Activated T-helper 2 cell treated with anti-CD3 and anti-CD28 coated beads, Interferon-gamma antibody, Interleukin-2, Interleukin-4, amounts not matched to agents 10 μg/mL and 5 μg/mL and 100 μg/mL, durations not matched to agents 14 hours and 24 hours and 36 hours (primary cell): ENCODE results near the gene DGCR2. TPM values are rescaled to one million over a fixed set of nuclear protein-coding genes. Genes with fewer than 3 reads are reported as not detected.
"Not testable (repeated sequence)": the region's sequence is repeated elsewhere in the genome, so short reads cannot be mapped to it uniquely, and the experiment has no call there.

Source experiments
- DNase-seq: peaks from one replicate; pipeline ENCODE4 v3.0.0; 2021; ENCODE audit warnings: low spot score
- H3K27ac Mint-ChIP-seq: one replicate; pipeline ENCODE4 v1.8.0; 2021; ENCODE audit warnings: mixed read lengths
- H3K27me3 Mint-ChIP-seq: one replicate; pipeline ENCODE4 v1.8.0; 2021; ENCODE audit warnings: low read depth, mixed read lengths
- H3K36me3 Mint-ChIP-seq: one replicate; pipeline ENCODE4 v1.8.0; 2021; ENCODE audit warnings: low read depth, mixed read lengths
- H3K4me1 Mint-ChIP-seq: one replicate; pipeline ENCODE4 v1.8.0; 2021; ENCODE audit warnings: low read depth, mixed read lengths
- H3K4me3 Mint-ChIP-seq: one replicate; pipeline ENCODE4 v1.8.0; 2021; ENCODE audit warnings: low read depth, mild to moderate bottlenecking, moderate library complexity, mixed read lengths
- H3K9me3 Mint-ChIP-seq: one replicate; pipeline ENCODE4 v1.8.0; 2021; ENCODE audit warnings: mixed read lengths
- intact Hi-C: fragments of 100-400 bp; cut with micrococcal nuclease; formaldehyde crosslinking; loops from one replicate; pipeline ENCODE4 v1.15.1; 2023
- total RNA-seq: library from RNA; stranded (reverse); gene quantifications from 2 replicates; pipeline ENCODE4 v1.2.3, GENCODE V29; 2022

The DGCR2 gene
- total RNA-seq, 1 donor from 2014 or later, result 22.5 TPM

DNA sequence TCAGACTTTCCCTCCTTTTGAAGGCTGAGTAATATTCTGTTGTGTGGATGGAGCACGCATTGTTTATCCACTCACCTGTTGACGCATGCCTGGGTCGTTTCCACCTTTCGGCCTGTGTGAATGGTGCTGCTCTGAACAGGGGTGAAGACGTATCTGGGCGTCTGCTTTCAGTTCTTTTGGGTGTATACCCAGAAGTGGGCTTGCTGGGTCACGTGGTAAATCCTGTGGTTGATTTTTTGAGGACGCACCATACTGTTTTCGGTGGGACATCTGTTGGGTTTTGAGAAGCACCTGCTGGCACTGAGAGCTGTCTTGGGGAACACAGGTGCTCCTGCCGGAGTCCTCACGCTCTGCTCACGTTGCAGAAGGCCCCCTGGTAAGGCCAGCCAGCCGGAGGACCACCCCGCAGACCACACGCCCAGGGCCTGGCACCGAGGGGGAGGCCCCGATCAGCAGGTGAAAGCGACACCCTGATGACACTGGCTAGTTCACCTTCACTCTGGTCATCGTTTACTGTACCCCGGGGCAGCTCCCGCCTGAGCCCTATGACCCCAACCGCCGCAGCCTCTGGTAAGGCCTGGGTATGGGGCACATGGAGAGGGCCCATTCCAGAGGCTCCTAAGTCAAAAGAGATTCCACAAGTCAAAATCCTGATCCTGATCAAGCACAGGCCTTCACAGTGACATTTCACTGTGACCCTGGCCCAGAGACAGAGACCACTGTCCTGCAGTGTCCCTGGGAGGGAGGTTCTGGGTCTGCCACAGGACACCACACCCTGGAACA is 131.7 kb downstream of the DGCR2 start:
- DNase-seq, result no peak
- Mint-ChIP-seq H3K4me1 (no peaks in the 10 kb centered on the region), H3K27me3 (no peaks in the 10 kb centered on the region), H3K27ac (no peak overlapping the region), H3K9me3 (no peaks in the 10 kb centered on the region), H3K36me3 (no peaks in the 10 kb centered on the region), H3K4me3 (no peak overlapping the region)
- intact Hi-C loops, result no loop called here

- DNase-seq, result no peak
- H3K4me3 Mint-ChIP-seq, result no peak overlapping the region
- intact Hi-C loops, result no loop called here
- H3K27me3 Mint-ChIP-seq, result no peaks in the 10 kb centered on the region
- no peaks in the 10 kb centered on the region for H3K36me3 Mint-ChIP-seq
- no peak overlapping the region for H3K27ac Mint-ChIP-seq
- H3K4me1 Mint-ChIP-seq, result no peaks in the 10 kb centered on the region
- no peaks in the 10 kb centered on the region for H3K9me3 Mint-ChIP-seq
Measured at GRCh38 chr22:18988958-18989357, 133.3 kb downstream of the DGCR2 start.

DNA sequence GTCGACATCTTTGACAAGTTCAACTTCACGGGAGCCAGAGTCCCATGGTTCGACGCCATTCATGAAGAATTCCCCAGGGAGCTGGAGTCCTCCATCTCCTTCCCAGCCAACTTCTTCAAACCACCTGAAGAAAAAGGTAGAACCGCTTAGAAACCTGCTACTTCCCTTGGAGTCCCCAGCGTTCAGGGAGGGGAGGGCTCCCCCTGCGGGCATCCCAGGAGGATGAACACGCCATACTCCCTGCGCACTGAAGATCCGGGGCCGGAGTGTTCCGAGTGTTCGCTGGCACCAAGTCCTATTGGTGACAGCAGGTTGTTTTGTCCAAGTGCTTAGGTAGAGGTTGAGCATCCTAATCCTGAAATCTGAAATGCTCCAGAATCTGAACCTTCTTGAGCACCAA is 134.4 kb downstream of the DGCR2 start:
- DNase-seq, result no peak
- H3K4me1 Mint-ChIP-seq, result no peaks in the 10 kb centered on the region
- intact Hi-C loops, result no loop called here
- no peaks in the 10 kb centered on the region for H3K9me3 Mint-ChIP-seq
- no peaks in the 10 kb centered on the region for H3K27me3 Mint-ChIP-seq
- H3K27ac Mint-ChIP-seq, result no peak overlapping the region
- no peaks in the 10 kb centered on the region for H3K36me3 Mint-ChIP-seq
- no peak overlapping the region for H3K4me3 Mint-ChIP-seq

DNA sequence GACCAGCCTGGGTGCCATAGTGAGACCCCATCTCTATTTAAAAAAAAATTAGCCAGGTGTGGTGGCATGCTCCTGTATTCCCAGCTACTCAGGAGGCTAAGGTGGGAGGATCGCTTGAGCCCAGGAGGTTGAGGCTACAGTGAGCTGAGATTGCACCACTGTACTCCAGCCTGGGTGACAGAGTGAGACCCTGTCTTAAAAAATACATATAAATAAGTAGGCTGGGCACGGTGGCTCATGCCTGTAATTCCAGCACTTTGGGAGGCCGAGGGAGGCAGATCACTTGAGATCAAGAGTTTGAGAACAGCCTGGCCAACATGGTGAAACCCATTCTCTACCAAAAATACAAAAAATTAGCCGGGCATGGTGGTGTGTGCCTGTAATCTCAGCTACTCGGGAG is 135.1 kb downstream of the DGCR2 start:
- H3K4me1 Mint-ChIP-seq, H3K9me3 Mint-ChIP-seq, H3K36me3 Mint-ChIP-seq, H3K4me3 Mint-ChIP-seq, H3K27ac Mint-ChIP-seq, H3K27me3 Mint-ChIP-seq, DNase-seq, intact Hi-C loops: not testable (repeated sequence)

Other genes with a start within 250 kb of the DGCR2 start
- gene DGCR6, start 216.1 kb downstream of the DGCR2 start, total RNA-seq, result 0.87 and 1.2 TPM in 2 replicates
- 0.50 and 0.94 TPM in 2 replicates for gene PRODH, start 186.1 kb downstream of the DGCR2 start, total RNA-seq
- not detected in 2 replicates for gene TSSK2, start 8.9 kb upstream of the DGCR2 start, total RNA-seq
- 19.4 and 20.3 TPM in 2 replicates for gene ESS2, start 22.2 kb upstream of the DGCR2 start, total RNA-seq
- not detected in 2 replicates for gene GSC2, start 27.9 kb upstream of the DGCR2 start, total RNA-seq
- 52.0 and 53.1 TPM in 2 replicates for gene SLC25A1, start 56.3 kb upstream of the DGCR2 start, total RNA-seq
- 0.60 and 1.5 TPM in 2 replicates for gene CLTCL1, start 169.3 kb upstream of the DGCR2 start, total RNA-seq